22Rv1 (cell line): ENCODE data around the gene EVL.

ENCODE experiments used
- ZFX ChIP-seq: fragments of 450-650 bp; IDR thresholded peaks from 2 replicates; pipeline ENCODE4 v1.6.1; 2017; ENCODE audit warnings: antibody characterized with exemption, borderline replicate concordance
- TF ChIP-seq, protein P1 (sequence below): fragments of 450-650 bp; IDR thresholded peaks from 2 replicates; pipeline ENCODE4 v1.5.1; 2017; ENCODE audit warnings: mild to moderate bottlenecking

DNA sequence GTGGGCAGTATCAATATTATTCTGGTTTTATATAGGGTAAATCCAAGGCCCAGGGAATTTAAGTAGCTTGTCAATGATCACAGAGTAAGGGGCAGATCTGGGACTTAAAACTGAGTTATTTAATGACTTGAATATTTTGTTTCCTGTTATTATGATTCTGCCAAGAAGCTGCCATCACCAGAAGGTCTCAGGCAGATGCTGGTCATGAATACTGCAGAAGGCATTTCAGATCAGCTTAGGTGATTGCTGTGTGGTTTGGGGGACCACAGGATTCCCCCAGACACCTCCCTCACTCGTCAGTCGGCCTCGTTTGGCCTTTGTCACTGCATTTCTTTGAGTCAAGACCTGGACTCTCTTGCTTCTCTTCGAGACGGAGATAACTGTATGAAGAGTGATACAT lies 47.7 kb upstream of the EVL start:
- TF ChIP-seq, protein P1, sequence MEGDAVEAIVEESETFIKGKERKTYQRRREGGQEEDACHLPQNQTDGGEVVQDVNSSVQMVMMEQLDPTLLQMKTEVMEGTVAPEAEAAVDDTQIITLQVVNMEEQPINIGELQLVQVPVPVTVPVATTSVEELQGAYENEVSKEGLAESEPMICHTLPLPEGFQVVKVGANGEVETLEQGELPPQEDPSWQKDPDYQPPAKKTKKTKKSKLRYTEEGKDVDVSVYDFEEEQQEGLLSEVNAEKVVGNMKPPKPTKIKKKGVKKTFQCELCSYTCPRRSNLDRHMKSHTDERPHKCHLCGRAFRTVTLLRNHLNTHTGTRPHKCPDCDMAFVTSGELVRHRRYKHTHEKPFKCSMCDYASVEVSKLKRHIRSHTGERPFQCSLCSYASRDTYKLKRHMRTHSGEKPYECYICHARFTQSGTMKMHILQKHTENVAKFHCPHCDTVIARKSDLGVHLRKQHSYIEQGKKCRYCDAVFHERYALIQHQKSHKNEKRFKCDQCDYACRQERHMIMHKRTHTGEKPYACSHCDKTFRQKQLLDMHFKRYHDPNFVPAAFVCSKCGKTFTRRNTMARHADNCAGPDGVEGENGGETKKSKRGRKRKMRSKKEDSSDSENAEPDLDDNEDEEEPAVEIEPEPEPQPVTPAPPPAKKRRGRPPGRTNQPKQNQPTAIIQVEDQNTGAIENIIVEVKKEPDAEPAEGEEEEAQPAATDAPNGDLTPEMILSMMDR = no peak
- no peak for TF ChIP-seq ZFX
